CD8-positive, alpha-beta memory T cell (primary cell): ENCODE data around the gene SAP30BP. TPM values are rescaled to one million over a fixed set of nuclear protein-coding genes. Genes with fewer than 3 reads are reported as not detected.
A peak's percentile ranks its signal among the peaks of the same experiment; 100 is the strongest.

Experiments used
- CTCF ChIA-PET: fragments of 350-600 bp; sonication (Branson Sonifier 250); formaldehyde crosslinking; loops from one replicate; lab custom pipeline; 2021; ENCODE audit warnings: antibody characterized with exemption; lab: Charles Lee
- POLR2A ChIA-PET: fragments of 350-600 bp; sonication (Branson Sonifier 250); formaldehyde crosslinking; loops from one replicate; lab custom pipeline; 2021; ENCODE audit warnings: antibody characterized with exemption; lab: Charles Lee
- DNase-seq, 5 donors: peaks; one replicate each; pipeline versions ENCODE4 v3.0.0 to v3.0.0-alpha.2; 2020 to 2022; ENCODE audit warnings: mixed read lengths in 1 of 5
- H3K27ac ChIP-seq: one replicate; pipeline ENCODE4 v1.7.0; 2013; ENCODE audit warnings: low read depth, mild to moderate bottlenecking, low read length, moderate library complexity
- H3K27me3 ChIP-seq: 2 replicates; pipeline ENCODE4 v1.7.0; 2013; ENCODE audit warnings: low read length, mild to moderate bottlenecking; ENCODE audit not compliant: insufficient read depth, poor library complexity, severe bottlenecking
- H3K36me3 ChIP-seq: 2 replicates; pipeline ENCODE4 v1.7.0; 2013; ENCODE audit warnings: mild to moderate bottlenecking, low read length, moderate library complexity; ENCODE audit not compliant: insufficient read depth
- H3K4me1 ChIP-seq: 2 replicates; pipeline ENCODE4 v1.7.0; 2013; ENCODE audit warnings: mild to moderate bottlenecking, low read length, moderate library complexity; ENCODE audit not compliant: insufficient read depth
- H3K4me3 ChIP-seq: 2 replicates; pipeline ENCODE4 v1.7.0; 2013; ENCODE audit warnings: mild to moderate bottlenecking, low read length
- H3K9me3 ChIP-seq: 2 replicates; pipeline ENCODE4 v1.7.0; 2013; ENCODE audit warnings: mild to moderate bottlenecking, low read length
- H3K27ac Mint-ChIP-seq, 8 donors: one replicate each; pipeline ENCODE4 v1.8.0; 2020 to 2021; ENCODE audit warnings: mixed read lengths in 8 of 8, mild to moderate bottlenecking in 6 of 8, inconsistent platforms in 3 of 8, moderate library complexity in 3 of 8
- H3K27me3 Mint-ChIP-seq, 2 donors: one replicate each; pipeline ENCODE4 v1.8.0; 2020 to 2021; ENCODE audit warnings: mixed read lengths in 2 of 2, mild to moderate bottlenecking in 1 of 2, moderate library complexity in 1 of 2
- H3K36me3 Mint-ChIP-seq, 3 donors: one replicate each; pipeline ENCODE4 v1.8.0; 2020 to 2021; ENCODE audit warnings: mixed read lengths in 3 of 3, inconsistent platforms in 1 of 3, mild to moderate bottlenecking in 1 of 3
- H3K4me1 Mint-ChIP-seq, 3 donors: one replicate each; pipeline ENCODE4 v1.8.0; 2020 to 2021; ENCODE audit warnings: mixed read lengths in 3 of 3, inconsistent platforms in 1 of 3, mild to moderate bottlenecking in 1 of 3
- H3K4me3 Mint-ChIP-seq, 7 donors: one replicate each; pipeline ENCODE4 v1.8.0; 2020 to 2021; ENCODE audit warnings: mixed read lengths in 7 of 7, mild to moderate bottlenecking in 6 of 7, moderate library complexity in 4 of 7, inconsistent platforms in 2 of 7
- H3K9me3 Mint-ChIP-seq, 5 donors: one replicate each; pipeline ENCODE4 v1.8.0; 2020 to 2022; ENCODE audit warnings: mixed read lengths in 5 of 5, mild to moderate bottlenecking in 3 of 5, moderate library complexity in 2 of 5, inconsistent platforms in 1 of 5
- polyA plus RNA-seq: library from polyadenylated mRNA; unstranded; fragments of 300-500 nt; fragmentation: Illumina TruSeq; gene quantifications from one replicate; pipeline ENCODE4 v1.2.3, GENCODE V29; 2021
- total RNA-seq, 2 experiments: library from RNA; stranded (reverse); gene quantifications; one replicate each; pipeline ENCODE4 v1.2.3, GENCODE V29; 2021

SAP30BP gene
- total and polyA plus RNA-seq, 3 experiments from 2014 or later: 87.5 to 111 (median 98.0) TPM

- no peaks in the 10 kb centered on the region for H3K9me3 ChIP-seq
- H3K36me3 ChIP-seq: peaks cover 31% of the 10 kb centered on the region
- peaks cover 24 to 53% (median 40%) of the 10 kb centered on the region in 3 donors for H3K4me1 Mint-ChIP-seq
- no peak overlapping the region for H3K27ac Mint-ChIP-seq
- no peak overlapping the region for H3K4me3 Mint-ChIP-seq
- no peaks in the 10 kb centered on the region for H3K9me3 Mint-ChIP-seq
- no peaks in the 10 kb centered on the region for H3K27me3 Mint-ChIP-seq
- ChIA-PET CTCF (interaction anchor here (2.1 kb wide), 1 partner anchor 68 kb away, joined by 10 read pairs; no protein-coding TSS in a partner anchor), POLR2A (no interaction called here)
- H3K36me3 Mint-ChIP-seq: peaks cover 0 to 66% (median 3%) of the 10 kb centered on the region in 3 donors
- DNase-seq: no peak
- H3K4me3 ChIP-seq: no peak overlapping the region
- H3K27ac ChIP-seq: no peak overlapping the region
- no peaks in the 10 kb centered on the region for H3K27me3 ChIP-seq
- H3K4me1 ChIP-seq: peaks cover 15% of the 10 kb centered on the region
These were observed 13.3 kb downstream of the SAP30BP start for GRCh38 chr17:75680431-75680830.

- CTCF ChIA-PET: interaction anchor here (1.3 kb wide), 1 partner anchor 48 kb away, joined by 5 read pairs; the partner anchor contains the start of gene SMIM5
- H3K27ac Mint-ChIP-seq: peak overlapping the region in 2 of 8 donors; percentile 33 to 45
- POLR2A ChIA-PET: no interaction called here
These were observed 14.2 kb downstream of the SAP30BP start for GRCh38 chr17:75681289-75681688.

GRCh38 chr17:75683583-75683982 lies 16.4 kb downstream of the SAP30BP start:
- Mint-ChIP-seq H3K27me3 (no peaks in the 10 kb centered on the region), H3K4me1 (peaks cover 29 to 70% (median 48%) of the 10 kb centered on the region in 3 donors), H3K9me3 (no peaks in the 10 kb centered on the region), H3K36me3 (peaks cover 0 to 73% (median 7%) of the 10 kb centered on the region in 3 donors), H3K4me3 (no peak overlapping the region), H3K27ac (peak overlapping the region in 1 of 8 donors; percentile 50)
- Histone ChIP-seq H3K4me1 (peaks cover 31% of the 10 kb centered on the region), H3K36me3 (peaks cover 27% of the 10 kb centered on the region), H3K4me3 (no peak overlapping the region), H3K9me3 (no peaks in the 10 kb centered on the region), H3K27ac (no peak overlapping the region), H3K27me3 (no peaks in the 10 kb centered on the region)
- no peak for DNase-seq
- POLR2A ChIA-PET: no interaction called here
- CTCF ChIA-PET: interaction anchor here (0.9 to 1.6 kb wide), 6 partner anchors 9 to 70 kb away, joined by 3 to 4 read pairs (median 3); no protein-coding TSS in a partner anchor

More at GRCh38 chr17:75681289-75681688, 14.2 kb downstream of the SAP30BP start:
- Histone ChIP-seq H3K4me1 (peaks cover 15% of the 10 kb centered on the region), H3K4me3 (no peak overlapping the region), H3K9me3 (no peaks in the 10 kb centered on the region), H3K27me3 (no peaks in the 10 kb centered on the region), H3K27ac (no peak overlapping the region), H3K36me3 (peaks cover 28% of the 10 kb centered on the region)
- Mint-ChIP-seq H3K4me1 (peaks cover 26 to 58% (median 41%) of the 10 kb centered on the region in 3 donors), H3K36me3 (peaks cover 0 to 68% (median 3%) of the 10 kb centered on the region in 3 donors), H3K9me3 (no peaks in the 10 kb centered on the region), H3K4me3 (no peak overlapping the region), H3K27me3 (no peaks in the 10 kb centered on the region)
- no peak for DNase-seq

- ChIA-PET CTCF (interaction anchor here (1.2 to 1.6 kb wide), 4 partner anchors 9 to 70 kb away, joined by 3 to 5 read pairs (median 4); no protein-coding TSS in a partner anchor), POLR2A (no interaction called here)
- no peak overlapping the region for H3K4me3 Mint-ChIP-seq
These were observed 17.1 kb downstream of the SAP30BP start for GRCh38 chr17:75684249-75684648.

GRCh38 chr17:75684924-75685323 lies 17.8 kb downstream of the SAP30BP start:
- CTCF ChIA-PET: interaction anchor here (1.6 kb wide), 2 partner anchors 13 to 69 kb away, joined by 3 to 5 read pairs; no protein-coding TSS in a partner anchor
- no peaks in the 10 kb centered on the region for H3K27me3 ChIP-seq
- peaks cover 21% of the 10 kb centered on the region for H3K36me3 ChIP-seq
- no peaks in the 10 kb centered on the region for H3K9me3 ChIP-seq
- no peaks in the 10 kb centered on the region for H3K27me3 Mint-ChIP-seq
- no peaks in the 10 kb centered on the region for H3K9me3 Mint-ChIP-seq
- POLR2A ChIA-PET: no interaction called here
- no peak for DNase-seq
- peak overlapping the region in 1 of 8 donors; percentile 73 for H3K27ac Mint-ChIP-seq
- no peak overlapping the region for H3K4me3 ChIP-seq
- H3K36me3 Mint-ChIP-seq: peaks cover 0 to 69% (median 7%) of the 10 kb centered on the region in 3 donors
- peak overlapping the region in 1 of 7 donors; percentile 36 for H3K4me3 Mint-ChIP-seq
- H3K4me1 Mint-ChIP-seq: peaks cover 39 to 76% (median 58%) of the 10 kb centered on the region in 3 donors
- H3K4me1 ChIP-seq: peaks cover 43% of the 10 kb centered on the region
- no peak overlapping the region for H3K27ac ChIP-seq

More at GRCh38 chr17:75684249-75684648, 17.1 kb downstream of the SAP30BP start:
- no peaks in the 10 kb centered on the region for H3K27me3 ChIP-seq
- no peak overlapping the region for H3K4me3 ChIP-seq
- H3K36me3 ChIP-seq: peaks cover 27% of the 10 kb centered on the region
- no peak overlapping the region for H3K27ac Mint-ChIP-seq
- no peaks in the 10 kb centered on the region for H3K9me3 ChIP-seq
- peaks cover 0 to 69% (median 7%) of the 10 kb centered on the region in 3 donors for H3K36me3 Mint-ChIP-seq
- no peaks in the 10 kb centered on the region for H3K27me3 Mint-ChIP-seq
- DNase-seq: no peak
- H3K27ac ChIP-seq: no peak overlapping the region
- H3K4me1 Mint-ChIP-seq: peaks cover 33 to 75% (median 55%) of the 10 kb centered on the region in 3 donors
- H3K9me3 Mint-ChIP-seq: no peaks in the 10 kb centered on the region
- peaks cover 38% of the 10 kb centered on the region for H3K4me1 ChIP-seq

GRCh38 chr17:75685499-75685898 lies 18.4 kb downstream of the SAP30BP start:
- H3K9me3 Mint-ChIP-seq: no peaks in the 10 kb centered on the region
- Histone ChIP-seq H3K4me3 (no peak overlapping the region), H3K4me1 (peaks cover 48% of the 10 kb centered on the region), H3K9me3 (no peaks in the 10 kb centered on the region), H3K27ac (no peak overlapping the region), H3K27me3 (no peaks in the 10 kb centered on the region), H3K36me3 (peaks cover 15% of the 10 kb centered on the region)
- H3K27ac Mint-ChIP-seq: peak overlapping the region in 1 of 8 donors; percentile 73
- peaks cover 41 to 80% (median 60%) of the 10 kb centered on the region in 3 donors for H3K4me1 Mint-ChIP-seq
- DNase-seq: no peak
- CTCF ChIA-PET: interaction anchor here (1.0 to 1.6 kb wide), 3 partner anchors 14 to 68 kb away, joined by 3 to 5 read pairs (median 3); no protein-coding TSS in a partner anchor
- POLR2A ChIA-PET: no interaction called here
- peaks cover 0 to 66% (median 7%) of the 10 kb centered on the region in 3 donors for H3K36me3 Mint-ChIP-seq
- no peaks in the 10 kb centered on the region for H3K27me3 Mint-ChIP-seq
- no peak overlapping the region for H3K4me3 Mint-ChIP-seq

- peaks cover 29% of the 10 kb centered on the region for H3K36me3 ChIP-seq
- H3K9me3 ChIP-seq: no peaks in the 10 kb centered on the region
- H3K4me1 Mint-ChIP-seq: peaks cover 48 to 83% (median 70%) of the 10 kb centered on the region in 3 donors
- CTCF ChIA-PET: interaction anchor here (0.6 to 1.4 kb wide), 4 partner anchors 65 to 902 kb away, joined by 3 read pairs; no protein-coding TSS in a partner anchor
- H3K27ac Mint-ChIP-seq: peak overlapping the region; percentile 2 to 88 (median 68)
- H3K9me3 Mint-ChIP-seq: no peaks in the 10 kb centered on the region
- H3K4me1 ChIP-seq: peaks cover 61% of the 10 kb centered on the region
- peaks cover 0 to 78% (median 11%) of the 10 kb centered on the region in 3 donors for H3K36me3 Mint-ChIP-seq
- no peak for DNase-seq
- H3K27ac ChIP-seq: no peak overlapping the region
- no peaks in the 10 kb centered on the region for H3K27me3 ChIP-seq
- no peak overlapping the region for H3K4me3 ChIP-seq
- POLR2A ChIA-PET: interaction anchor here (0.7 to 1.1 kb wide), 4 partner anchors 10 to 76 kb away, joined by 3 to 6 read pairs (median 6); partner anchors contain the start of genes GALK1 and RECQL5
- no peaks in the 10 kb centered on the region for H3K27me3 Mint-ChIP-seq
- peak overlapping the region in 2 of 7 donors; percentile 32 to 60 for H3K4me3 Mint-ChIP-seq
These were observed 21.2 kb downstream of the SAP30BP start for GRCh38 chr17:75688209-75688825.
